IPS DF 4.7 (cell line): Measurements from ENCODE around the gene PCP4.

Experiments
- DNase-seq: peaks from one replicate; pipeline ENCODE4 v3.0.0-alpha.2; 2013; ENCODE audit warnings: low spot score; ENCODE audit errors: extremely low read depth

PCP4 gene

DNA sequence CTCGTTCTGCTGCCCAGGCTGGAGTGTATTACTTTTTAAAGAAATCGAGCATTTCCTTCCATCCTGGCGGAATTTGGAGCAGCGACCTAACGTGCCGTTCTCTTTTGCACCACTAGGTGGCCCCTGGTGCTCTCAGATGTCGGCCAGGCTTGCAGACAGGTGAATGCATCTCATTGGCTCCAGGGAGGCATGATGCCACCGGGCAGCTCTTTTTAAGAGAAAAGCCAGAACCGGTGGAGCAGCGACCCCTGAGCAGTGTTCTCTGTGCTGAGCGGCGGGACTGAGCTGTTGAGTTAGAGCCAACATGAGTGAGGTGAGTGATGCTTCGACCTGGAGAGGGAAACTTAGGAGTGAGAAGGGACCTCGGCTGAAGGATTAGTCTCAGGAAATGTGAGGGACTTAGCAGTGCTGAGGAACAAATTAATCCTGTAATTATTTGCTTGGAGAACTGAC is at the start of gene PCP4:
Gene PCP4, plus strand, starts transcription at position 241 of the 453 bp plus-strand sequence. Its CDS starts 64 bp downstream, at position 305.
- peak; percentile 64 for DNase-seq

DNA sequence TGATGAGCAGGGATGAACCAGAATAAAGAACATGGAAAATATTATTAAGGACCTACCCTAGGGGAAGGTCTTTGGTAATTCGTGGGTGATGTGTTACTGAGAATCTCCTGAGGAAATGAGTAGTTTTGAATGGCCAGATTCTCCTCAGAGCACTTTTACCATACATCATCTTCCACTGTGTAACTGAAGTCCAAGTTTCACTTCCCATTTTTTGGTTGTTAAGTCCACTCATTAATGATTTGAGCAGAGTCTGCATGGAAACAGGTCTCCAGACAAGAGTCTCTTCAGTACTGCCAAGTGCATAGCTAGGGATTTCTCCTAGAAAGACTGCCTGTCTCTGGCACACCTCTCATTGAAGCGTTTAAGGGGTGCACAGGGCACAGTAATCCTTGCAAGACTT is 48.7 kb upstream of the PCP4 start:
- DNase-seq, result no peak

DNA sequence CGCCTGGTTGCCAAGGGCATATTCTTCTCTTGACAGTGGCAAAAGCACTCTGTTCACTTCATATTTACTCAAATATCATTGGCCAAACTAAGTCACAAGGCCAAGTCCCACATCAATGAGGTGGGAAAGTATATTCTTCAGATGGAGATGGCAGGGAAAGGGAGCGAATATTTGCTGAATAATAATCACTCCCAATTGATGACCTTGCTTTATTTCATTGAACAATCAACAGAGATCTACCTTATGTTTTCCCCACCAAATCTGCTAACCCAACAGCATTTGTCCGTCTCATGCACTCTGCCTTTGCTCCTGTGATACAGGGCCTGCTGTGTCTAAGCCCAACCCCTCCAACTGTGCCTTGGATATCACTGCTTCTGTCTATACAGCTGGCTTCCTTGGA is 45.2 kb upstream of the PCP4 start:
- DNase-seq, result no peak

DNA sequence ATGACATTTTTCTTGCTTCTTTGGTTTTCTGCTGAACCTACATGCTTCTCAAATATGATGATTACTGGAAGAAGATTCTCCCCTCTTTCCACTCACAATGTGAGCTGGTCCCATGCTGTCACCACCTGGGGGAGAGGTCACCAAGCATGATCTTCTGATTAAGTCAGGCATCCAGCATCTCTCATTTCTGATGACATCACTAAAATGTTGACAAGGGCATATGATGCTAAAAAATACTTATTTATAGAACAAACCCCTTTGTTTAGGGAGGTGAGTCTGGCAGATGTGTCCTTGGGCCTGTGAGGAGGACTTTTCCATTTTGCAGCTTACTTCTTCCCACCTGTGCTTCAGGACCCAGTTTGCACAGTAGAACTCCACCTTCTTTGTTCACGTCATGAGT is 42.0 kb upstream of the PCP4 start:
- no peak for DNase-seq

DNA sequence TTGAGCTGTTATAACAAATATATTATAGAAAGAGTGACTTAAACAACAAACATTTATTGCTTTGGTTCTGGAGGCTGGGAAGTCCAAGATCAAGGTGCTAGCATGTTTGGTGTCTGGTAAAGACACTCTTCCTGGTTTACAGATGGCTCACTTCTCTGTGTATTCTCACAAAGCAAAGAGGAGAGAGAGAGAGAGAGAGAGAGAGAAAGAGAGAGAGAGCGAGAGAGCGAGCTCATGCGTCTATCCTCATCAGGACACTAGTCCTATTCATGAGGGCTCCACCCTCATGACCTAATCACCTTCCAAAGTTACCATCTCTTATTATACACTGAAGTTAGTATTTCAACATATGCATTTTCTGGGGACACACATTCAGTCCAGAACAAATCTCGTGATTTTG is 32.7 kb upstream of the PCP4 start:
- no peak for DNase-seq

DNA sequence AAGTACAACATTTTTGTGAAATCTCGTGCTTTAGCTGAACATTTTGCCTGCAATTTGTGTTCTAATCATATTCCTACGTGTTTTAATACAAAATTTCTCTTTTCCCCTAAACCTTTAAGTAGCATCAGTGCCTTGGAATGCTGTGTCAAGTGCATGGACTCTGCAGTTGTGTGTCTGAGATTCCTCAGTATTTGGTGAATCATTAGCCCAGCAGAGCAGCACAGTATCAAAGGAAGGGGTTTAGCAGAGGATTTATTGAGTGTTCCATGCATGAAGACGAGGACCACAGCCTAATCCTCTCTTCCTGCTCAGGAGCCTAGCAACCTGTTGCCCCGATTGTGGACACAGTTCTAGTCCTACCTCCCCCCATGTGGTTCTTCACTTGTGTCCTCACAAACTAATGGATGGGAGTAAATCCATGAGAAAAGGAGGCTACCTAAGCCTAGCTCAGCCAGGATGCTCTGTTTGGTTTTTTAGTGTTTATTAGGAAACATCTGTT is 29.3 kb upstream of the PCP4 start:
- no peak for DNase-seq

DNA sequence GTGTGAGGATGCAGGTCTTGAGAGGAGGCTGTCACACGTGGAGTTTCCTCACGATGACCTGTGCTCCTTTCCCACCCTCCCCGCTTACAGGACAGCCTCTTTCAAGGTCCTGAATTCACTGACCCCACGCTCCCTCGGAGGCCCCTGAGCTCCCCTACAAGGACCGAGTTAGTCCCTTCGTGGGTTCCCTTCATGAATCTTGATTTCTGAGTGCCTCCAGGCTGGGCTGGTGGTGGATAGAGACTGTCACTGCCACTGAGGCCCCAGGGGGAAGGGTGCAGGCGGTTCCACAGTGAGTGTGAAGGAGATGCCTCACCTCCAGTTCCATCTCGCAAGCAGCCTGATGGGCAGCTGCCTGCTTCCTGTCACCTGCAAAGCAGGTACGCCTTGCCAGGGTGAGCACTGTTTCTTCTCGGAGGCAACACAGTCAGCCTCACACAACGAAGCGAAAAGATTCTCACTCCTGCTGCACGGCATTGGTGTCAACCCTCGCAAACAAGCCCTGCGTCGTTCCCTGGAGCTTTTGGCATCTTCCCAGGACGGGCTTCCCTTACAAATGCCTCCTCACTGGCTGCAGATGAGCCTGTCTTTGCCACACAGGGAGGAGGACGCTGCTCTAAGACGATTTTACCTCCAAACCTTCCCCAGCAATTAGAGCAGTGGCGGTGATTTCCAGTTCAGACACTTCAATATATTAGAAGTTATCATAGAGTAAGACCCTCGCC is 26.7 kb upstream of the PCP4 start:
- no peak for DNase-seq

DNA sequence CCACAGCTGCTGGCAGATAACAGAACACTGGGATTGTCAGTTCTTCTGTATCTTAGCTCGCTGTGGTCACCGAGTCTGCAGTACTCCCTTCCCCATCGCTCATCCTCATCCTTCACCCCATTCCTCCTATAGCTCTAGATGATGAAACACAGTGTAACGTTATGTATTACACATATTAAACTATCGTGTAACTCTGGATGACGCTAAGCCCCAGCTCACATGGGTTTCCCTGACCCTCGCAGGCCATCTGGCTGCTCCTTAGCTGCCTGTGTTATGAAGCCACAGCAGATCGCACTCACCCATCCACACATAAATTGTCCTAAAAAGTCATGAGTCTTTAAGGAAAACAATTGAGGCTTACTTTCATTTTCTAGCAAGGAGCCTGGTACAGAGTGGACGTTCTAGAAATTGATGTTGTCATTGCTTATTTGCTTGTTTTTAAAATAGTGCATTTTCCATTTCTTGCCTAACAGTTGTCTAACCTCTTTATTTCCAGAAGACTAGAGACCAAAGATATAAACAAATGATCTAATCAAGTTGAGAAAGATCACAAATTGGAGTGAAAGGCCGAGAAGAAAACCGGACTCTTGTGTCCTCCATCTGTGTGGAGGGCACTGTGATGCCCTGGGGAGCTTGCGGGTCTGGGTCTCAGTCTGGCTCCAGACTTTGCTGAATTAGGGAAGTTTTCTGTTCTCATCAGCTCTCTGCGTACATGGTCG is 24.3 kb upstream of the PCP4 start:
- no peak for DNase-seq

DNA sequence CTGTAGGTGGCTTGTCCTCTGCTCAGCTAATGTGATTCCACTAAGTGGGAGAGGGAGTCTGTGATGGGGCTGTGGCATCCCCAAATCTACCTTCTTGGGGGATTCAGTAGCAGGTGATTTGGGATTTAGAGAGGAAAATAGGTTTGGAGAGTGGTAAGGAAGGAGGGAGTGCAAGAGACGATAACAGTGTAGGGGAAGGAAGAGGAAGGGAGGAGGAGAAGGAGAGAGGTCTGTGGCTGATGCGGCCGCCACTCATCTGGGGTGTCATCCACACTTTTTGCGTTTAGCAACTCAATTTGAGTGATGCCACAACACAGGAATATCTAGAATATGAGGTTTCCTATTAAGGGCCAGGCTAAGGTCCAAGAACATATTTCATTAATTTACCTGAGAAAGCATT is 23.8 kb upstream of the PCP4 start:
- DNase-seq, result no peak

DNA sequence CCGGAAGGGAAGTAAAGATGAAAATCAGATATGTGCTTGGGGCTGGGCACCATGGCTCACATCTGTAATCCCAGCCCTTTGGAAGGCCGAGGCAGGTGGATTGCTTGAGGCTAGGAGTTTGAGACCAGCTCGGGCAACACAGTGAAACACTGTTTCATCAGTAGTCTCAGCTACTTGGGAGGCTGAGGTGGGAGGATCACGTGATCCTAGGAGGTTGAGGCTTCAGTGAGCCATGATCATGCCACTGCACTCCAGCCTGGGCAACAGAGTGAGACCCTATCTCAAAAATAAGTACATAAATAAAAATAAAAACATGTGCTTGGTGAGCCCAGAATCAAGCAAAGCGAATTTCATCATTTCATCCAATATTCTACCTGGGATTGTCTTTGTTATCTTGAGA is 23.3 kb upstream of the PCP4 start:
- DNase-seq, result no peak

DNA sequence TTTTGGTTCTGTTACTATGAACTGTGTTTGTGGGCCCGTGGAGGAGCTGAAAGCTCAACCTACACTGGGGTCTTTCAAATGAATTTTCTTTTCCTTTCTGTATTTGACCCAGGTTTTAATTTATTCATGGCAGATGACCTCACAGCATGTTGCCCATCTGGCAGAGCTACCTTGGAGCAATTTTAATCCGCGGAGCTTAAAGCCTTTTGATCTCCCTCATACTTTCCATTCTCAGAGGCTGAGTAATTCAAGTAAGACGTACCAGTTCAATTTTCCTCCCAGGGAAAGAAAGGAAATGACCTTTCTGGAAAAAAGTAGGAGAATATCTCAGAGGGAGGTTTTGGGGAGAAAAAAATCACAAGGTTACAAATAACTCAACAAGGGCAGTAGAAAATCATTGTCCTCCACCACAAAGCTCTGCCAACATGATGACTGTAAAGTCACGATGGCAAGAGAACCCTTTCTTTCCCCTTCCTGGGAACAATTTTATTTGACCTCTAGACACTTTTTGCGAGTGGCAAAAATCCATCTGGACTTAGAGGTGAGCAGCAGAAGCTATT is 21.6 kb upstream of the PCP4 start:
- DNase-seq, result no peak

DNA sequence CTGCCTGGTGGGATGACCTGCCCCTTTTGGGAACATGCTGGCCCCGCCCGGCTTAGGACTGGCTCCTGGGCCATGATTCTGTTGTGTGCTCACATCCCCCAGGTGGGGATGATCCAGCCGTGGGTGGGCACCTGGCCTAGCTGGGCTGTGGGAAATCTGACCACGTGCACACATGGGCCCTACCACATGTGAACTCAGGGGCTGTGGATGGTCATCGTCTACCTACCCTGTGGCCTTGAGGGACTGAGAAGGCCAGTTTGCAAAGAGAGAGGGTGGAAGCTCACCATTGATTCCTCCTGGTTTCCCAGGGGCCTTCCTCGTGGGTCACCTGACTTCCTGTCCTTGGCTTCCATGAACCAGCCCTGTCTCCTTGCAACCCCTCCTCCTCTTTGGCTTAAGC is 19.4 kb upstream of the PCP4 start:
- DNase-seq, result no peak

DNA sequence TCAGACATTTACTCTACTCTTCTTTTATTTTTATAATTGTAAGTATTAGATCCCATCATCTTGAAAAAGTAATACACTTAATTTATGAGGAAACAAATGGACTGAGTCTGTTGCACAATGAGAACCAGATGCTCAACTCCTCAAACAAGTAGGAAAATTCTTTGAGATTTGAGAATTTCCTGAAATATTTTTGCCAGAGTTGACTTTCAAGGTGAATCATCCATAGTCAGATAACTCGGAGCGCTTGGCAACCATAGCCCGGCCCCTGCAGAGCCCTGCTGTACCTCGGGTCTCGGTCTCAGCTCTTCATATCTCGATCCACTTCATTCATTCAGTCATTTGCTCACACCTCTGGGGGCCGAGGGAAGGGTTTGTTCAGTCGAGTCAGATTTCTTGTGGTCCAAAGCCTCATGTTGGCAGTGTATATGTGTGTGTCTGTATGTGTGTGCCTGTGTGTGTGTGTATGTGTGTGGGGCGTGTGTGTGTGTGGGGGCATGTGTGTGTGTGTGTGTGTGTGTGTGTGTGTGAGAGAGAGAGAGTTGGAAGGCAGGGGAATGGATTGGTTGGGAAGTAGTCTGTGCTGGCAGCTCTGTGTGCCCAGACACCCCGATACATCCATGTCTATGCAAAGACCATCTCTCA is 18.1 kb upstream of the PCP4 start:
- no peak for DNase-seq

DNA sequence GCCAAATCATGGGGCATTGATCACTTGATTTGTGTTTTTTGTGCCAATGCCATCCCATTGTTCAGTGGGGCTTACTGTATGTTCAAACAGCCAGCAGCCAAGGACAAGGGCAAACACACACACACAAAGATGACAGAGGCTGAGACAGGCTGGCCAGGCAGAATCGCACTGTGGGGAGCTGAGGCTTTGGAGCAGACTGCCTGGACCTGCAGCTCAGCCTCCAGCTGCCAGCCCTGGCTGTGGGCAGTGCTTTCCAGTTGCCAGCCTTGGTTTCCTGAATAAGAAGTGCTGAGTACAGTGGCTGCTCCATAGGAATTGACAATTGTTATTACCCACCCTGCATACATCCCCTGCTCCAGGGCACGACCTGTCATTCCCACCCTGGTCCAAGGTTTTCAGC is 16.9 kb upstream of the PCP4 start:
- no peak for DNase-seq

DNA sequence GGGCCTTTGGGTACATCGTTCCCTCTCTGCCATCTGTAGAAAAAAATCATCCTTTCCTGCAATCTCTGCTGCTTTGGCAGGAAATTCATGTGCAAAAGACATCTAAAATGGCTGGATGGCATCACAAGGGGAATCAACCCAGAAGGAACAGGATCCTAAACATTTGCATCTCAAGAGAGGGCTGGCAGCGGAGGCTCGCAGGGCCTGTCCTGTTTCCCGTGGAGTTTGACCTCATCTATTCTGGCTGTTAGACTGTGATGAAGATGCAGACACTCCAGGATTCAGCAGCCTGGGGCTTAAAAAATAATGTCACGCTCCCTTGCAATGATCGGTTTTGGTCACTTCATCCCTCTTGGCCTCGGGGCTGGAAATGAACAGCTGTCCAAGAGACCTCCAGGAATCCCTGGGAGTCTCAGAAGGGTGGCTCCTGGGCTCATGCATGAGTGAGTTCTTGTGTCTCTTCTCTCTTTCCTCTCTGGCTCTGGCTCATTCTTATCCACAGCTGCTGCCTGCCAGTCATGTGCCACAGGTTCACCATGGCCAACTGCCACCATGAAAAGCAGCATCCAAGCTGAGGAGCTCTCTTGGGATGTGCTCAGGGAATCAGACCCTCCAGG is 16.1 kb upstream of the PCP4 start:
- no peak for DNase-seq

DNA sequence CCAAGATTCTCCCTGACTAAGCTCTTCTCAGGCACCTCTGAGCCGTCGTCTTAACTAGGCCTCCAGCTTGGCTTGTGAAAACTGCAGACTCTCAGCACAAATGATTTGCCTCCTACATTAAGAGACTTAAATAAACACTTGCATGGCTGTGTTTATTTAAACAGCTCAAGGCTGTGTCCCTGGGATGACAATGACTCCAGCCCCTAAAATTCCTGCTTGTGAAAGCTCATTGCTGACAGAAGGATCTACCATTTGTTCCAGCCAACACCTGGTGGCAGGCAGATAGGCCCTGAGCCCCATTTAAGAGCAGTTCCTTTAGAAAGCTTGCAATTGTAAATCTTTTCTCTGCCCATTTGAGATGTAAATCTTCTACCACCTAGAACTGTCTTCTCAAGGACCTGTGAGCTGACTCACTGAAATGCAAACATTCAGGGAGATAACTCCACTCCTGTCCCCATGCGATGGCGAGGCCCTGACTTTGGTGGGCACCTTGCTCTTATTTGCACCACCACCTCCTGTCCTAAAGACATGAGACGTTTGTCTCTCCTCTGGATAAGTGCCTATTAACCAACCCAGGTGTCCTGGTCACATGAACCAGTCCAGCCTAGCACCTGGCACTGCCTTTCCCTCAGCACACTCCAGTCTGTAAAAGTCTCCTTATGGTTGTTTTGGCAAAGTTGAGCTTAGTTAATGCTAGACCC is 15.1 kb upstream of the PCP4 start:
- DNase-seq, result no peak

DNA sequence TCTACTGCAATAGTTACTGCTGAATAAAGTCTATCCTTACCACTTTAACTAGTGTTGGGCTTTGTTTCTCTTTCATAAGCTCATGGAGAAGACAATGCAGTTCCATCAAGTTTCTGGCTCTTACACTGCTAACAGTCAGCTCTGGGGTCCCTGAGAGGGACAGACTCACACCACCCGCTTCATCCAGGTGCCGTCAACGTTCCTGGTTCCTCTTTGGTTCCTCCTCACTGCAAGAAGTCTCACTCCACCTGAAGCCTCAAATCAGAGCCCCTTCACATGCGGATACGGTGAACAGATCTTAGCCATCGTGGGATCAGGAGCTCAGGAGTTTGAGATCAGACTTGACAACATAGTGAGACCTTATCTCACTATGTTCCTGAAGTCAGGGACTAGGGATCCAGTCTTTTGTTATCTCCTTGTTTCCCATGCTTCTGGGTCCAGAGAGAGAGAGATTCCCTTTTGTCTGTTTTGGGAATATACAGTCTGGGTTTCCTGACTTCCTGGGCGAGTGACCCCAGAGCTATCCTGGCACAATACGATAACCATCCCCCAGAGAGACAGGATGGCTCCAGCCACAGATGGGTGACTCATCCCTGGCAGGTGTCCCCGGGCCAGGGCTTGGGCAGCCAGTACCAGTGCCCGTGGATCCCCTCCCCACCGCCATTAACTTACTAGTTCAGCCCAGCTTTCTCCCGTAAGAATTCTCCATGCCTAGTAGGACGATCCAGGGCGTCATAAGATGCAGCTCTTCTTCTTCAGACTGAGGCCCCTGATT is 14.3 kb upstream of the PCP4 start:
- DNase-seq, result no peak

DNA sequence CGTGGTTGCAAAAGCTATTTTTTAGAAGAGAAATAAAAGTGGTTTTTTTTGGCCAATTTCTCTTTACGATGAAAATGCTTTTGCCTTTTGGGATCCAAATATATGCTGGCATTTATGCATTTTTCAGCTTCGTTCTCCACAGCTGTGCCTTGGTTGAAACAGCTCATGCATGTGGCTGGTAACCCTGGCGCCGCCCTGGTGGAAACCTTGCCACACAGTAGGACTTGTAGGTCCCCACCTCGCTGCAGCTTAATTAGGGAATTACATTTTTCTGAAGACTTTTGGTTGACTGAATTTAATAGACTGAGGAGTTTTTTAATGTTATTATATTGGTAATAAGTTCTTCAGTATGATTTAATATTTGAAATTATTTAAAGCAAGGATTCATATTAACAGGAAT is 12.7 kb upstream of the PCP4 start:
- DNase-seq, result no peak

DNA sequence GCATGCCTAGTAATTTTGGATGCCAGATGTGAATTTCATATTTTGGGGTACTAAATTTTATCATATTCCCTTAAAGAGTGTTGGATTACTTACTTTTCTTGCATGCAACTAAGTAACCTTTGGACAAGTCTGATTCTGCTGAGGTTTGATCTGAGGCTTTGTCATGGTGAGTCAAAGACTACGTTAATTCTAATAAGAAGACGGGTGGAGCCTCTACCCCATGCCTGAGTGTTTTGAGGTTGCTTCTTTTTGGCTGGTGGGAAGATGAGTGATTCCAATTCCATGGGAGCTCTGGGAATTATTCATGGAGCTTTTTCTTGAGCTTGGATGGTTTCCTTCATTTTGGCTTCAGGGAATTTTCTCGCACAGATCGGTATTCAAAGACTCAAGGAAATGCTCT is 11.6 kb upstream of the PCP4 start:
- no peak for DNase-seq

DNA sequence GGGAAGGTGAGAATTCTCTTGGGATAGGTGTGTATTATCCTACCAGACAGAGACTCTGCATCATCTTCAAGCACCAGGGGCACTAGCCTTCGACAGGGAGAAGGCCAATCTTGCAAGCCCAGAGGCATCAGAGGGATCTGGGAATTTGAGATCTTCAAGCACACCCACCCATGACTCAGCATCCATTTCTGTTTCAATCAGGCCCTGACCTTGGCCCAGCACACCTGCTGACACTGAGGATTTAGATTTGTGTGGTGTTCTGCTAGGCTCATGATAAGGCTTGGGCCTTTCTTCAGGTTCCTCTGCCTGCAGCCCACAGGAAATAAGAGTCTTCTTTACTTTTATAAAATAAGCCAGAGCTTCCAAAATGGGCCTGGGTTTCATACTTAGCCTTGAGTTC is 6.6 kb upstream of the PCP4 start:
- no peak for DNase-seq
